Measurements from ENCODE around the gene PRC1. TPM values are rescaled to one million over a fixed set of nuclear protein-coding genes. Genes with fewer than 3 reads are reported as not detected.
"Not testable (repeated sequence)": the region's sequence is repeated elsewhere in the genome, so short reads cannot be mapped to it uniquely, and the experiment has no call there.

PRC1 gene
- polyA plus RNA-seq, 1 donor from 2014 or later, result 18.2 TPM

DNA sequence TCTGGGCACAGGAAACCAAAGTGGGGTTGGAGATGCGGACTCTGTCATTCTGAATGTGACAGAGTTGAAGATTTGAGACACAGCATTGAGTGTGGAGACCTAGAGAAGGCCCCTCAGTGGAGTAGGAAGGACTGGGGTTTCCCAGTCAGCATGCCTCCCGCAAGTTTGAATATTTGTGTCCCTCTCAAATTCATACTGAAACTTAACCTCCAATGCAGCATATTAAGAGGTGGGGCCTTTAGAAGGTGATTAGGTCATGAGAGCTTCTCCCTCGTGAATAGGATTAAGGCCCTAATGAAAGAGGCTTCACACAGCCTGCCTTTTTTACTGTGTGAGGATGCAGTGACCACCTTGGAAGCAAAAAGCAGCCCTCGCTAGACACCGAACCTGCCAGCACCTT, 70.0 kb downstream of the PRC1 start:
- H3K27ac ChIP-seq (ENCODE audit: low read length), result no peak overlapping the region
- H3K79me2 ChIP-seq (replicated peaks; ENCODE audit: insufficient read depth, low read length), result no peaks in the 10 kb centered on the region
- no peaks in the 10 kb centered on the region for H3K36me3 ChIP-seq (ENCODE audit: insufficient read depth, low read length)
- H3K9me3 ChIP-seq (ENCODE audit: low read length), result no peaks in the 10 kb centered on the region
- H3K4me3 ChIP-seq (ENCODE audit: low read length), result no peak overlapping the region
- no peaks in the 10 kb centered on the region for H4K20me1 ChIP-seq (ENCODE audit: insufficient read depth)
- H2AFZ ChIP-seq (ENCODE audit: low read depth, low read length), result no peak overlapping the region
- no peaks in the 10 kb centered on the region for H3F3A ChIP-seq (ENCODE audit: insufficient read depth, low read length, poor library complexity, severe bottlenecking)
- TF ChIP-seq MXI1 (conservative IDR thresholded peaks at IDR 0.05; ENCODE audit: poor library complexity, severe bottlenecking), result no peak
- TF ChIP-seq POLR2AphosphoS5 (IDR thresholded peaks at IDR 0.05), result no peak
- TF ChIP-seq SMC3 (conservative IDR thresholded peaks at IDR 0.05; ENCODE audit: poor library complexity), result no peak
- TF ChIP-seq EZH2 (IDR thresholded peaks at IDR 0.05; ENCODE audit: borderline replicate concordance, insufficient read depth, low read length, poor library complexity, severe bottlenecking), result no peak
- no peak for TF ChIP-seq RAD21 (conservative IDR thresholded peaks at IDR 0.05)
- TF ChIP-seq TAF1 (IDR thresholded peaks at IDR 0.05; ENCODE audit: low read depth), result no peak
- no peak for TF ChIP-seq EP300 (conservative IDR thresholded peaks at IDR 0.05; ENCODE audit: poor library complexity, severe bottlenecking)
- TF ChIP-seq, protein P1, sequence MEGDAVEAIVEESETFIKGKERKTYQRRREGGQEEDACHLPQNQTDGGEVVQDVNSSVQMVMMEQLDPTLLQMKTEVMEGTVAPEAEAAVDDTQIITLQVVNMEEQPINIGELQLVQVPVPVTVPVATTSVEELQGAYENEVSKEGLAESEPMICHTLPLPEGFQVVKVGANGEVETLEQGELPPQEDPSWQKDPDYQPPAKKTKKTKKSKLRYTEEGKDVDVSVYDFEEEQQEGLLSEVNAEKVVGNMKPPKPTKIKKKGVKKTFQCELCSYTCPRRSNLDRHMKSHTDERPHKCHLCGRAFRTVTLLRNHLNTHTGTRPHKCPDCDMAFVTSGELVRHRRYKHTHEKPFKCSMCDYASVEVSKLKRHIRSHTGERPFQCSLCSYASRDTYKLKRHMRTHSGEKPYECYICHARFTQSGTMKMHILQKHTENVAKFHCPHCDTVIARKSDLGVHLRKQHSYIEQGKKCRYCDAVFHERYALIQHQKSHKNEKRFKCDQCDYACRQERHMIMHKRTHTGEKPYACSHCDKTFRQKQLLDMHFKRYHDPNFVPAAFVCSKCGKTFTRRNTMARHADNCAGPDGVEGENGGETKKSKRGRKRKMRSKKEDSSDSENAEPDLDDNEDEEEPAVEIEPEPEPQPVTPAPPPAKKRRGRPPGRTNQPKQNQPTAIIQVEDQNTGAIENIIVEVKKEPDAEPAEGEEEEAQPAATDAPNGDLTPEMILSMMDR (IDR thresholded peaks at IDR 0.05; ENCODE audit: poor library complexity, severe bottlenecking), result no peak
- TF ChIP-seq, protein P2, sequence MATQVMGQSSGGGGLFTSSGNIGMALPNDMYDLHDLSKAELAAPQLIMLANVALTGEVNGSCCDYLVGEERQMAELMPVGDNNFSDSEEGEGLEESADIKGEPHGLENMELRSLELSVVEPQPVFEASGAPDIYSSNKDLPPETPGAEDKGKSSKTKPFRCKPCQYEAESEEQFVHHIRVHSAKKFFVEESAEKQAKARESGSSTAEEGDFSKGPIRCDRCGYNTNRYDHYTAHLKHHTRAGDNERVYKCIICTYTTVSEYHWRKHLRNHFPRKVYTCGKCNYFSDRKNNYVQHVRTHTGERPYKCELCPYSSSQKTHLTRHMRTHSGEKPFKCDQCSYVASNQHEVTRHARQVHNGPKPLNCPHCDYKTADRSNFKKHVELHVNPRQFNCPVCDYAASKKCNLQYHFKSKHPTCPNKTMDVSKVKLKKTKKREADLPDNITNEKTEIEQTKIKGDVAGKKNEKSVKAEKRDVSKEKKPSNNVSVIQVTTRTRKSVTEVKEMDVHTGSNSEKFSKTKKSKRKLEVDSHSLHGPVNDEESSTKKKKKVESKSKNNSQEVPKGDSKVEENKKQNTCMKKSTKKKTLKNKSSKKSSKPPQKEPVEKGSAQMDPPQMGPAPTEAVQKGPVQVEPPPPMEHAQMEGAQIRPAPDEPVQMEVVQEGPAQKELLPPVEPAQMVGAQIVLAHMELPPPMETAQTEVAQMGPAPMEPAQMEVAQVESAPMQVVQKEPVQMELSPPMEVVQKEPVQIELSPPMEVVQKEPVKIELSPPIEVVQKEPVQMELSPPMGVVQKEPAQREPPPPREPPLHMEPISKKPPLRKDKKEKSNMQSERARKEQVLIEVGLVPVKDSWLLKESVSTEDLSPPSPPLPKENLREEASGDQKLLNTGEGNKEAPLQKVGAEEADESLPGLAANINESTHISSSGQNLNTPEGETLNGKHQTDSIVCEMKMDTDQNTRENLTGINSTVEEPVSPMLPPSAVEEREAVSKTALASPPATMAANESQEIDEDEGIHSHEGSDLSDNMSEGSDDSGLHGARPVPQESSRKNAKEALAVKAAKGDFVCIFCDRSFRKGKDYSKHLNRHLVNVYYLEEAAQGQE (IDR thresholded peaks at IDR 0.05; ENCODE audit: borderline replicate concordance), result no peak
- H3K9me2 ChIP-seq (ENCODE audit: insufficient read depth, low read length), result no peaks in the 10 kb centered on the region
- no peak overlapping the region for H3K4me2 ChIP-seq (ENCODE audit: low read length)
- H3K9ac ChIP-seq (ENCODE audit: low read length), result no peak overlapping the region
- no peaks in the 10 kb centered on the region for H3K27me3 ChIP-seq (ENCODE audit: insufficient read depth, low read depth, low read length)

DNA sequence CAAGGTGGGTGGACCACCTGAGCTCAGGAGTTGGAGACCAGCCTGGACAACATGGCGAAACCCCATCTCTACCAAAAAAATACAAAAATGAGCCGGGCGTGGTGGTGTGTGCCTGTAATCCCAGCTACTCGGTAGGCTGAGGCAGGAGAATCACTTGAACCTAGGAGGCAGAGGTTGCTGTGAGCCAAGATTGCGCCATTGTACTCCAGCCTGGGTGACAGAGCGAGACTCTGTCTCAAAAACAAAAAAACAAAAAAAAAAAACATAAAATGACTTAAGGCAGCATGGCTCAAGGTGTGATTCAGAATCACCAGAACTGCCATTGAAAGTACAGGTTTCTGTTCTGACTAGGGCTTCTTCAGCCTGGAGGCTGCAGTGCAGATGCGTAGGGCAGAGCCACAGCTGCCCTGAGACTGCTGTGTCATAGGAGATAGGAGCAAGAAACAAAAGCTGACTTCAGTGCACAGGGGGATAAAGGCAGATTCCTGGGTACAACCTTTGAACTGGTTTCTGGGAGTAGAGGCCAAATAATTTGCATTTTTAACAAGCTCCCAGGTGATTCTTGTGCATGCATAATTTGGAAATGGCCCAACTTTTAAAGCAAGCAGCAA, 71.5 kb downstream of the PRC1 start:
- not testable (repeated sequence) for H4K20me1 ChIP-seq (ENCODE audit: insufficient read depth); H2AFZ ChIP-seq (ENCODE audit: low read depth, low read length); H3K27ac ChIP-seq (ENCODE audit: low read length)

DNA sequence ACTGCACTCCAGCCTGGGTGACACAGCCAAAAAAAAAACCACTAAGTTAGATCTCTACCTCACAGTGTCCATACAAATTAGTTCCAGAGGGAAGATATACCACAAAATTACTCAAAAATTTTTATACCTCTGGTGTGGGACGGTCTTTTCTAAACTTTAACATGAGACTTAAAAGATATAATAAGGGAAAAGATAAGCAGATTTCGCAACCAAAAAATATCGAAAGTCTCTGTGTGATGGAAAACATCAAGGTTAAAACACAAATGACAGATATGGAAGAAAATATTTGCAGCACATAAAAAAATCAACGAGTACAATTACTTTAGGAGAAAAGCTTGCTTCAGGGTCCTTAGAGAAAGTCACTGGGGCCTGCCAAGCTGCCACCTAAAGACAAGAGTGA, 72.4 kb downstream of the PRC1 start:
- Histone ChIP-seq H3K4me2 (ENCODE audit: low read length) (no peak overlapping the region), H2AFZ (ENCODE audit: low read depth, low read length) (no peak overlapping the region), H3K27me3 (ENCODE audit: insufficient read depth, low read depth, low read length) (no peaks in the 10 kb centered on the region), H3K4me3 (ENCODE audit: low read length) (no peak overlapping the region), H3K79me2 (replicated peaks; ENCODE audit: insufficient read depth, low read length) (no peaks in the 10 kb centered on the region), H3F3A (ENCODE audit: insufficient read depth, low read length, poor library complexity, severe bottlenecking) (no peaks in the 10 kb centered on the region), H3K9ac (ENCODE audit: low read length) (no peak overlapping the region), H3K9me2 (ENCODE audit: insufficient read depth, low read length) (no peaks in the 10 kb centered on the region), H3K27ac (ENCODE audit: low read length) (no peak overlapping the region), H3K9me3 (ENCODE audit: low read length) (no peaks in the 10 kb centered on the region), H4K20me1 (ENCODE audit: insufficient read depth) (no peaks in the 10 kb centered on the region), H3K36me3 (ENCODE audit: insufficient read depth, low read length) (no peaks in the 10 kb centered on the region)
- TF ChIP-seq EZH2 (IDR thresholded peaks at IDR 0.05; ENCODE audit: borderline replicate concordance, insufficient read depth, low read length, poor library complexity, severe bottlenecking), result no peak
- TF ChIP-seq EP300 (conservative IDR thresholded peaks at IDR 0.05; ENCODE audit: poor library complexity, severe bottlenecking), result no peak
- TF ChIP-seq MXI1 (conservative IDR thresholded peaks at IDR 0.05; ENCODE audit: poor library complexity, severe bottlenecking), result no peak
- TF ChIP-seq, protein P1 (IDR thresholded peaks at IDR 0.05; ENCODE audit: poor library complexity, severe bottlenecking), result no peak
- no peak for TF ChIP-seq POLR2AphosphoS5 (IDR thresholded peaks at IDR 0.05)
- no peak for TF ChIP-seq SMC3 (conservative IDR thresholded peaks at IDR 0.05; ENCODE audit: poor library complexity)
- TF ChIP-seq RAD21 (conservative IDR thresholded peaks at IDR 0.05), result no peak
- TF ChIP-seq, protein P2 (IDR thresholded peaks at IDR 0.05; ENCODE audit: borderline replicate concordance), result no peak
- TF ChIP-seq TAF1 (IDR thresholded peaks at IDR 0.05; ENCODE audit: low read depth), result no peak

More for the DNA sequence above, 71.5 kb downstream of the PRC1 start:
- not testable (repeated sequence) for H3K9me3 ChIP-seq (ENCODE audit: low read length); H3K4me2 ChIP-seq (ENCODE audit: low read length); H3K36me3 ChIP-seq (ENCODE audit: insufficient read depth, low read length); H3K4me3 ChIP-seq (ENCODE audit: low read length); H3K9ac ChIP-seq (ENCODE audit: low read length); H3K9me2 ChIP-seq (ENCODE audit: insufficient read depth, low read length); H3K79me2 ChIP-seq (replicated peaks; ENCODE audit: insufficient read depth, low read length); H3K27me3 ChIP-seq (ENCODE audit: insufficient read depth, low read depth, low read length); H3F3A ChIP-seq (ENCODE audit: insufficient read depth, low read length, poor library complexity, severe bottlenecking)

Measured in neural cell (in vitro differentiated cells).